Stimulated activated CD4-positive, alpha-beta T cell treated with anti-CD3 and anti-CD28 coated beads, TNF-alpha, amount 100 ng/mL, for 1 hour (primary cell): ENCODE measurements around the gene ACBD6.

Experiments
- DNase-seq, 3 donors: peaks; one replicate each; pipeline ENCODE4 v3.0.0-alpha.2; 2020; ENCODE audit warnings: low read depth in 3 of 3, low spot score in 1 of 3

The ACBD6 gene

GRCh38 chr1:180376800-180377199 lies 125.6 kb downstream of the ACBD6 start:
- DNase-seq = no peak

- DNase-seq = no peak
These were observed 126.1 kb downstream of the ACBD6 start for GRCh38 chr1:180376253-180376652.

- no peak for DNase-seq
These were observed 129.6 kb downstream of the ACBD6 start for GRCh38 chr1:180372728-180373127.

- DNase-seq = no peak
These were observed 131.8 kb downstream of the ACBD6 start for GRCh38 chr1:180370597-180370996.

GRCh38 chr1:180370188-180370587 lies 132.2 kb downstream of the ACBD6 start:
- DNase-seq = no peak

- DNase-seq = no peak
These were observed 133.3 kb downstream of the ACBD6 start for GRCh38 chr1:180369061-180369460.

- DNase-seq = no peak
These were observed 135.9 kb downstream of the ACBD6 start for GRCh38 chr1:180366371-180367068.

GRCh38 chr1:180365039-180365438 lies 137.3 kb downstream of the ACBD6 start:
- no peak for DNase-seq

GRCh38 chr1:180363246-180363995 lies 139.0 kb downstream of the ACBD6 start:
- no peak for DNase-seq

GRCh38 chr1:180360333-180361075 lies 141.9 kb downstream of the ACBD6 start:
- no peak for DNase-seq

GRCh38 chr1:180358649-180359048 lies 143.7 kb downstream of the ACBD6 start:
- no peak for DNase-seq

- no peak for DNase-seq
These were observed 148.4 kb downstream of the ACBD6 start for GRCh38 chr1:180353945-180354344.

GRCh38 chr1:180352588-180352987 lies 149.8 kb downstream of the ACBD6 start:
- no peak for DNase-seq

- DNase-seq = no peak
These were observed 150.4 kb downstream of the ACBD6 start for GRCh38 chr1:180352021-180352420.

GRCh38 chr1:180345148-180345547 lies 157.2 kb downstream of the ACBD6 start:
- DNase-seq = no peak

GRCh38 chr1:180343921-180344769 lies 158.2 kb downstream of the ACBD6 start:
- no peak for DNase-seq

- DNase-seq = no peak
These were observed 175.3 kb downstream of the ACBD6 start for GRCh38 chr1:180327089-180327488.

- no peak for DNase-seq
These were observed 189.5 kb downstream of the ACBD6 start for GRCh38 chr1:180312926-180313325.

- no peak for DNase-seq
These were observed 191.2 kb downstream of the ACBD6 start for GRCh38 chr1:180311011-180311730.

- no peak for DNase-seq
These were observed 192.3 kb downstream of the ACBD6 start for GRCh38 chr1:180310095-180310494.
